Lung (tissue), 12 donors: ENCODE measurements around the gene CD300H. TPM values are rescaled to one million over a fixed set of nuclear protein-coding genes. Genes with fewer than 3 reads are reported as not detected.

Experiments
- ATAC-seq: fragments of 200-7000 bp; cut with Tn5 transposase; one replicate; pipeline ENCODE4 v1.9.1; 2020; ENCODE audit warnings: moderate number of reproducible peaks; ENCODE audit not compliant: insufficient read depth, low FRiP score
- DNase-seq, 3 donors: peaks; one replicate each; pipeline ENCODE4 v3.0.0-alpha.2; 2013 to 2017
- H3K27ac ChIP-seq, 2 donors: one replicate each; pipeline ENCODE4 v1.5.1; 2013; ENCODE audit warnings: mild to moderate bottlenecking in 2 of 2, moderate library complexity in 2 of 2, control low read depth in 1 of 2, inconsistent platforms in 1 of 2, low read depth in 1 of 2, low read length in 1 of 2
- H3K27me3 ChIP-seq, 3 donors: one replicate each; pipeline ENCODE4 v1.5.1; 2013; ENCODE audit warnings: low read length in 2 of 3; ENCODE audit not compliant: control insufficient read depth in 3 of 3, insufficient read depth in 3 of 3
- H3K36me3 ChIP-seq, 4 donors: one replicate each; pipeline ENCODE4 v1.5.1; 2013; ENCODE audit warnings: low read length in 4 of 4, mild to moderate bottlenecking in 1 of 4, moderate library complexity in 1 of 4; ENCODE audit not compliant: control insufficient read depth in 4 of 4, insufficient read depth in 4 of 4
- H3K4me1 ChIP-seq, 5 donors: one replicate each; pipeline ENCODE4 v1.5.1; 2013; ENCODE audit warnings: low read length in 5 of 5, mild to moderate bottlenecking in 2 of 5, moderate library complexity in 1 of 5; ENCODE audit not compliant: control insufficient read depth in 5 of 5, insufficient read depth in 5 of 5
- H3K4me3 ChIP-seq: one replicate; pipeline ENCODE4 v1.5.1; 2013; ENCODE audit warnings: mild to moderate bottlenecking, control low read depth, moderate library complexity
- H3K9ac ChIP-seq, 2 donors: one replicate each; pipeline ENCODE4 v1.5.1; 2013; ENCODE audit warnings: low read length in 2 of 2, control low read depth in 1 of 2; ENCODE audit not compliant: insufficient read depth in 1 of 2
- H3K9me3 ChIP-seq, 4 donors: one replicate each; pipeline ENCODE4 v1.5.1; 2013; ENCODE audit warnings: low read length in 3 of 4, mild to moderate bottlenecking in 1 of 4, moderate library complexity in 1 of 4; ENCODE audit not compliant: control insufficient read depth in 4 of 4, insufficient read depth in 3 of 4
- CTCF ChIP-seq: IDR thresholded peaks from 2 replicates; pipeline ENCODE4 v1.5.1; 2012; ENCODE audit warnings: mild to moderate bottlenecking; ENCODE audit errors: control extremely low read depth, extremely low read depth
- WGBS, 2 donors: extraction: QIAGEN DNeasy Blood & Tissue Kit; methylation state at CpG; one replicate each; pipeline ENCODE4 v1.1.7; 2013; 5-methylcytosine and 5-hydroxymethylcytosine counted together
- polyA plus RNA-seq, 2 donors: library from polyadenylated mRNA; stranded (reverse); fragments of 200-250 nt; gene quantifications; one replicate each; pipeline ENCODE4 v1.2.1, GENCODE V29; 2013
- total RNA-seq, 2 donors: library from RNA; depleted of rRNA in 1 of 2; stranded (reverse); fragments of >200 nt in 1 of 2; gene quantifications; one replicate each; pipeline ENCODE4 v1.2.1, GENCODE V29; 2014 to 2021
- donor health status: control.
- donor health status: control.
- donor health status: Bipolar disorder and iron deficiency.
- donor health status: healthy.
- donor health status: DM: yes; HTN: yes; CAD: no.

Gene CD300H
- total and polyA plus RNA-seq, 4 donors, result 1.1 to 11.9 (median 3.4) TPM; not detected in 1

GRCh38 chr17:74544991-74545842, 22.1 kb downstream of the CD300H start:
- H3K27ac ChIP-seq, result peak overlapping the region in 1 of 2 donors; percentile 62
- no peak for DNase-seq
- 67 to 70% methylated on average over 16 of the region's 16 CpGs for WGBS, 2 donors

GRCh38 chr17:74543891-74544760, 23.2 kb downstream of the CD300H start:
- H3K9me3 ChIP-seq, result no peaks in the 10 kb centered on the region
- no peak for TF ChIP-seq CTCF
- DNase-seq (no peak), ATAC-seq (no peak)
- no peak overlapping the region for H3K4me3 ChIP-seq
- no peaks in the 10 kb centered on the region for H3K4me1 ChIP-seq
- no peak overlapping the region for H3K27ac ChIP-seq
- WGBS, 2 donors, result 86 to 91% methylated on average over 18 of the region's 18 CpGs
- peaks cover 0 to 2% (median 0%) of the 10 kb centered on the region in 3 donors for H3K27me3 ChIP-seq
- no peak overlapping the region for H3K9ac ChIP-seq
- no peaks in the 10 kb centered on the region for H3K36me3 ChIP-seq

More at GRCh38 chr17:74544991-74545842, 22.1 kb downstream of the CD300H start:
- TF ChIP-seq CTCF, result no peak
- H3K9me3 ChIP-seq, result no peaks in the 10 kb centered on the region
- H3K36me3 ChIP-seq, result no peaks in the 10 kb centered on the region
- H3K4me3 ChIP-seq, result no peak overlapping the region
- H3K27me3 ChIP-seq, result peaks cover 0 to 2% (median 0%) of the 10 kb centered on the region in 3 donors
- no peak for ATAC-seq
- no peaks in the 10 kb centered on the region for H3K4me1 ChIP-seq
- no peak overlapping the region for H3K9ac ChIP-seq

GRCh38 chr17:74543406-74543805, 23.9 kb downstream of the CD300H start:
- Histone ChIP-seq H3K4me1 (no peaks in the 10 kb centered on the region), H3K9ac (no peak overlapping the region), H3K4me3 (no peak overlapping the region), H3K36me3 (no peaks in the 10 kb centered on the region), H3K27me3 (peaks cover 0 to 2% (median 0%) of the 10 kb centered on the region in 3 donors), H3K9me3 (no peaks in the 10 kb centered on the region), H3K27ac (no peak overlapping the region)
- WGBS, 2 donors, result 78 to 86% methylated on average over 13 to 14 of the region's 14 CpGs
- no peak for DNase-seq
- no peak for ATAC-seq
- TF ChIP-seq CTCF, result no peak
